GM19351 (cell line): ENCODE measurements around the gene LRRC10.

Source experiments
- ATAC-seq: cut with Tn5 transposase; IDR thresholded peaks from one replicate; pipeline ENCODE4 v1.9.1; 2021; ENCODE audit warnings: mild to moderate bottlenecking, moderate library complexity; ENCODE audit not compliant: unreplicated experiment

Gene LRRC10

DNA sequence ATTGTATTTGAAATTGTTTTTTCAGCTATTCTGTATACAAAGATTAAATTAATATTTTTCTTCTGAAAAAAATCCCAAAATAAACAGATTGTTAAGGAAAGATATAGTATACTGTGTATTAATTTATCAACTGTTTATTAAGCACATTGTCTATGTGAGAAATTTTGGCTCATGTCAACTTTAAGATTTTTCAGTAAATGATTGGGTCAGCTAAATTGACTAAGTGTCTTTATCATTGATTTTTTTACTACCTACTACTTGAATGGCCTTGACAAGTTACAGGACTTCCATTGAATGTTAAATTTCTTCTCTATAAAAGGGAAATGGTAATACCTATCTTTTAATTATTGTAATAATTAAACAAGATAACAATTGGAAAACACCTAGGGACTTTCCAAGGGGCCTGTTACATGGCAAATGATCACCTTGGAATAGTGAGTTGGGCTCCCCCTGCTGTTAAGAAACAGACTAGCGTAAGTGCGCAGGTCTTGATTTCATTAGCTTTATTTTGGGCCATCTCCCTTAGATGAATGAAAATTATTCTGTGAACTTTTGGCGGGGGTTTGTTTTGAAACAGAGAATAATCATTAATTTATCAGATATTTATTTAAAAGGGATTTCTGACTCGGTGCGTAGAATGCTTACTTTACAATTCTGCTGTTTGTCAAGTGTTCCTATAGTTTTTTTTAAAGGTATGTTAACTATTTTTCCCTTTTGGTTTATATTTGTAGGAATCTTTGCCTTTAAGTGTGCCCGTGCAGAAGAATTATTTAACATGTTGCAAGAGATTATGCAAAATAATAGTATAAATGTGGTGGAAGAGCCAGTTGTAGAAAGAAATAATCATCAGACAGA, 39.9 kb downstream of the LRRC10 start:
- ATAC-seq, result peak; percentile 82

DNA sequence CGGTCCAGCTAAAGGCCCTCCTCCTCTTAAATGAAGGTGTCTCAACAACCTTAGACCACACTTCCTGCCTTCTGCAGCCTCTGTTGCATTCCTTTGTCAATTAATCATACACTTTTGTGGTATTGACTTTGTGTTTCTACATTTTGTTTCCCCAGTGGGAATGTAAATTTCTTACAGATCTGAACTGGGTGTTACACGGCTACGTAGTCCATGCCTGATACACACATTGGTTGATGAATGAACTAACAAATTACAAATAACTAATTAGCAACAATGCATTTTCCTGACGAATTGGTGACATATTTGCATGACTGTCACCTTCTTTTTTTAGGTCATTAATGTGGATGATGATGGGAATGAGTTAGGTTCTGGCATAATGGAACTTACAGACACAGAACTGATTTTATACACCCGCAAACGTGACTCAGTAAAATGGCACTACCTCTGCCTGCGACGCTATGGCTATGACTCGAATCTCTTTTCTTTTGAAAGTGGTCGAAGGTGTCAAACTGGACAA, 40.6 kb downstream of the LRRC10 start:
- no peak for ATAC-seq

DNA sequence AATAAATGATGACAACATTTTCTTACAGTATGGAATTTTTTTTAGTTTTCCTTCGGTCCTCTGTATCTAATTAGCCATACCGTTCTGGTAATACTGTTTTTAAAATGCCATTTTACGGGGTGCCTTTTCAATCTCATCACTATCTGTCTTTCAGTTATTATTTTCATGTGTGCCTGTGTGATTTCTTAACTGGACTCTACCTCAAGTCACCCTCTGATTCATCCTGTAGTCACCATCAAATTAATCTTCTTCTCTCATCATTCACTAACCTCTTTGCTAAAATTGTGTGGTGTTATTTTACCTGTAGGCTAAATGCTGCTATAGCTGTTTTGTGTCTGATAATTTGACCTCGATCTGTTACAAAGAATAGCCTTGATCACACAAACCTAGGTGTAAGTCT, 41.5 kb downstream of the LRRC10 start:
- ATAC-seq, result no peak

DNA sequence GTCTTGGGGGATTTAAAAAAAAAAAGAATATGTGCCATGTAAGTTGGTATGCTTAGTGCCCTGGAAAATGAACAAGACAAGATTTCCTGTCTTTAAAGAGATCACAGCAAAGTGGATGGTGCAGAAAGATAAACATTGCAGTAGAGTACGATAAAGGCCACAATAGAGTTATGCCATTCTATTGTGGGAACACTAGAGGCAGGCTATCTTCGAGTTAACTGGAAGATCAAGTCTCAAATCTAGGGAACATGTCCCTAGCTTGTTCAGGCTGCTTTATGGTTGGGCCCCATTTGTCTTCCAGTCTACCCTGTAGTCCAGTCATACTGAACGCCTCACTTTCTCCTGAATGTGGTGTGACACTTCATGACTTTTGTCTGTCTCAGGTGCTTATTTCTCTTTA, 44.1 kb downstream of the LRRC10 start:
- ATAC-seq, result no peak

DNA sequence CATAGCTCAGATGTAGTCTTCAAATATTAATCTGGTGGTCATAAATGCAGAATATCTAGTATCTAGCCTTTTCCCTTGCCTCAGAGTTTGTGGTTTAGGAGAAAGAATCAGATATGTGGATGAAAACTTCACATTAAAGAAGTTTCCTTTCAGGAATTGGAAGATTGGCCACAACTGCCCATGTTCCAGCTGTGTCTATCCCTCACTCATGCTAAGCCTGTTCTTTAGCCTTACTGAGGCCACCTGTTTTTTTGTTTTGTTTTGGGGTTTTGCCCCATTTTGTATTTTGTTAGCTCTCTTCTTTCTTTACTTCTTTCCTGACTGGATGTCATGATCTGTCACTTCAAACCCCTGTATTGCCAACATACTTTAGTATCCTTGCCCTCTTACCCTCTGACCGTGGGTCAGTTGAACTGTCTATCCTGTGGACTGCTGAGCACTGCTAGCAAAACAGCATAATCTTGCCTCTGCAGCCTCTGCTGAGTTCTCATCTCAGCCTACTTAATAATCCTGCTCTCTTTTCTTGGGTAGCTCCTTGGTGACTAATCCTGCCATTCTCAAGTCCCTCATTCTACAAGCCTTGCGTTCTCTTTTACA, 47.4 kb downstream of the LRRC10 start:
- ATAC-seq, result no peak
